OCI-LY7 (cell line): ENCODE data around the gene BTBD6. TPM values are rescaled to one million over a fixed set of nuclear protein-coding genes. Genes with fewer than 3 reads are reported as not detected.

ENCODE experiments used
- BruUV-seq: library from RNA; stranded (reverse); fragments of 400-500 nt; replicated peaks from 2 replicates; lab custom pipeline; 2021; lab: Mats Ljungman, UMichigan
- CTCF ChIA-PET: fragments of 300-600 bp; sonication (Branson Sonifier 250); formaldehyde crosslinking; loops from one replicate; lab custom pipeline; 2022; ENCODE audit warnings: antibody characterized with exemption; ENCODE audit not compliant: unreplicated experiment; lab: Charles Lee
- POLR2A ChIA-PET: fragments of 300-600 bp; sonication (Branson Sonifier 250); formaldehyde crosslinking; loops from one replicate; lab custom pipeline; 2022; ENCODE audit warnings: antibody characterized with exemption; lab: Charles Lee
- DNase-seq: peaks from one replicate; pipeline ENCODE4 v3.0.0-alpha.2; 2015; ENCODE audit warnings: low spot score
- H2AFZ ChIP-seq: fragments of 200-600 bp; sonication (generic), shearing (Covaris generic); 2 replicates; pipeline ENCODE4 v1.6.1; 2014; ENCODE audit warnings: mild to moderate bottlenecking, antibody characterized with exemption, low read length, moderate library complexity
- H3K27ac ChIP-seq: fragments of 200-600 bp; sonication (generic); 2 replicates; pipeline ENCODE4 v1.5.1; 2014; ENCODE audit warnings: mixed run types, low read depth, mild to moderate bottlenecking, moderate library complexity, low read length, inconsistent platforms; ENCODE audit not compliant: poor library complexity, severe bottlenecking
- H3K36me3 ChIP-seq: fragments of 200-600 bp; sonication (generic); 2 replicates; pipeline ENCODE4 v1.6.1; 2014; ENCODE audit warnings: mild to moderate bottlenecking, antibody characterized with exemption, low read length, moderate library complexity, mixed read lengths; ENCODE audit not compliant: insufficient read depth
- H3K4me1 ChIP-seq: fragments of 200-600 bp; sonication (generic); 2 replicates; pipeline ENCODE4 v1.5.1; 2014; ENCODE audit warnings: mild to moderate bottlenecking, low read length; ENCODE audit not compliant: insufficient read depth, poor library complexity, severe bottlenecking
- H3K4me2 ChIP-seq: fragments of 200-600 bp; sonication (generic); 2 replicates; pipeline ENCODE4 v1.6.1; 2014; ENCODE audit warnings: mild to moderate bottlenecking, low read length
- H3K4me3 ChIP-seq: fragments of 200-600 bp; sonication (generic); 2 replicates; pipeline ENCODE4 v1.5.1; 2014; ENCODE audit warnings: mild to moderate bottlenecking, low read depth, low read length; ENCODE audit not compliant: poor library complexity, severe bottlenecking
- H3K79me2 ChIP-seq: fragments of 200-600 bp; sonication (generic); 2 replicates; pipeline ENCODE4 v1.6.1; 2016; ENCODE audit warnings: low read depth, mild to moderate bottlenecking, low read length, moderate library complexity, mixed read lengths; ENCODE audit not compliant: insufficient read depth
- H3K9me2 ChIP-seq: fragments of 200-600 bp; sonication (generic); 2 replicates; pipeline ENCODE4 v1.6.1; 2016; ENCODE audit warnings: mild to moderate bottlenecking, low read length, mixed read lengths; ENCODE audit not compliant: insufficient read depth
- H3K9me3 ChIP-seq: fragments of 200-600 bp; sonication (generic); 2 replicates; pipeline ENCODE4 v1.6.1; 2014; ENCODE audit warnings: mild to moderate bottlenecking, mixed run types, low read length, mixed read lengths
- H4K20me1 ChIP-seq: fragments of 200-600 bp; sonication (generic); 2 replicates; pipeline ENCODE4 v1.6.1; 2014; ENCODE audit warnings: mild to moderate bottlenecking, antibody characterized with exemption, low read length, moderate library complexity, mixed read lengths; ENCODE audit not compliant: insufficient read depth
- CTCF ChIP-seq: fragments of 200-600 bp; sonication (generic); conservative IDR thresholded peaks from 2 replicates; pipeline ENCODE4 v1.5.1; 2014; ENCODE audit warnings: mild to moderate bottlenecking, antibody characterized with exemption, low read length, moderate library complexity, mixed read lengths
- EZH2phosphoT487 ChIP-seq: fragments of 200-600 bp; sonication (generic); IDR thresholded peaks from 2 replicates; pipeline ENCODE4 v1.6.1; 2018; ENCODE audit warnings: low read depth, borderline replicate concordance, mild to moderate bottlenecking, mixed run types, antibody characterized with exemption, low read length, moderate library complexity, mixed read lengths
- intact Hi-C: fragments of 100-400 bp; cut with micrococcal nuclease; formaldehyde crosslinking; loops from one replicate; pipeline ENCODE4 v1.10.0; 2022; ENCODE audit not compliant: unreplicated experiment
- total RNA-seq, 2 experiments: library from RNA; depleted of rRNA in 1 of 2; stranded (reverse); fragments of >200 nt in 1 of 2; shearing (Covaris generic) in 1 of 2; gene quantifications; 2 replicates each; pipeline ENCODE4 v1.2.3, GENCODE V29; 2014 to 2022

Gene BTBD6
- total RNA-seq, 2 experiments from 2014 or later, result 5.7 to 27.9 TPM

DNA sequence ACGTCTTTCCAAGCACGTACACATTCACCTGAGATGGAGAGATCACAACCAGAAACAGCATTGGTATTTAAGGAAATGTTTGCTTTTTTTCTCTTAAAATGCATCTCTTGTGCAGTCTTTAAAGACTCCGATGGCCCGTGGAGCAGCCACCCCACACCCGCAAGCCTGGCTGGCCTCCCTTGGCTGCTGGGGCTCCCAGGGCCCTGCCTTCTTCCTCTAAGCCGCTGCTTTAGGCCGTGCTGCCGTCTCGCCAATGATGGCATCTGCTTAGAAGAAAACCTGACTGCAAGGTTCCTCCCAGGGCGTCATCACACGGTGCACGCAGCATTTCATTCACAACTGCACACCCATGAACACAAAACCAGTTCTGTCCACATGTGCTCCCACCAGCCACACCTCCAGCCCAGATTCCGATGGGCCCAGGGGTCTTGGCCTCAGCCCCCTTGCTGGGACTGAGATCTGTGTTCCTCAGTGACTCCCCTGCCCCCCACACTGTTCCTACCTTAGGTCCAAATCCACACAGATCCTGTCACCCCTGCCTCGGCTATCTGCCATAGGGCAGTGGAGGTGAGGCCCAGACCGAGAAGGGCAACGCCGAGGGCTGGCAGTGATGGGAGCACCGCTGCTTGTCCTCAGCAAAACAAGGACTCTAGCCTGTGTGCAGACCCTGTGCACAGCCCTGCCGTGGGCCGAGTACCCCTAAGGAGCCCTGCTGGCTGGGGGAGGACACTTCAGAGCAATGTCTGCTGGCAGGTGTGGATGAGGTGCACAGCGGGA lies 4.4 kb downstream of the BTBD6 start:
- no peaks in the 10 kb centered on the region for H3K79me2 ChIP-seq
- no TSS peak for BruUV-seq
- no peaks in the 10 kb centered on the region for H3K9me2 ChIP-seq
- no peak overlapping the region for H3K27ac ChIP-seq
- no peaks in the 10 kb centered on the region for H3K36me3 ChIP-seq
- H3K4me1 ChIP-seq, result peaks cover 13% of the 10 kb centered on the region
- H2AFZ ChIP-seq, result no peak overlapping the region
- no peak for TF ChIP-seq CTCF
- intact Hi-C loops, result no loop called here
- no peak for DNase-seq
- H3K9me3 ChIP-seq, result no peaks in the 10 kb centered on the region
- H3K4me3 ChIP-seq, result no peak overlapping the region
- no peaks in the 10 kb centered on the region for H4K20me1 ChIP-seq
- H3K4me2 ChIP-seq, result no peak overlapping the region
- CTCF ChIA-PET, result no interaction called here
- POLR2A ChIA-PET, result no interaction called here

DNA sequence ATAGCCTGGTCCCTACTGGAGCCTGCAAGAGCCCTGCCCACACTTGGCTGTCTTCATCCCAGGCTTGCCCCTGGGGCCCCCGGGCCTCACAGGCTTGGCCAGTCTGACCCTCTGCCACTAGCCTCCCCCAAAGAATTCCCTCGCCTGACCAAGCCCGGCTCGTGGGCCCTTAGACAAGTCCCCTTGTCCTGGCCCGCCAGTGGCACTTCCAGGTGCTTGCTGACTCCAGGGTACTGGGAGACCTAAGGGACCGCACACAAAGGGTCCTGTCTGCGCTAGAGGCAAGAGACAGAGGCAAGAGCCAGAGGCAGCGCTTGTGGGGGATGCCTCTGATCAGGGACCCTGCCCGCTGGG lies 5.0 kb downstream of the BTBD6 start:
- intact Hi-C loops, result no loop called here
- BruUV-seq, result no TSS peak
- H3K4me1 ChIP-seq, result peaks cover 10% of the 10 kb centered on the region
- H3K4me3 ChIP-seq, result no peak overlapping the region
- no peaks in the 10 kb centered on the region for H3K9me3 ChIP-seq
- no peaks in the 10 kb centered on the region for H3K9me2 ChIP-seq
- POLR2A ChIA-PET, result no interaction called here
- no peaks in the 10 kb centered on the region for H4K20me1 ChIP-seq
- H2AFZ ChIP-seq, result no peak overlapping the region
- H3K4me2 ChIP-seq, result no peak overlapping the region
- CTCF ChIA-PET, result no interaction called here
- TF ChIP-seq CTCF (no peak), EZH2phosphoT487 (no peak)
- H3K79me2 ChIP-seq, result no peaks in the 10 kb centered on the region
- H3K36me3 ChIP-seq, result no peaks in the 10 kb centered on the region
- H3K27ac ChIP-seq, result no peak overlapping the region
- DNase-seq, result no peak

DNA sequence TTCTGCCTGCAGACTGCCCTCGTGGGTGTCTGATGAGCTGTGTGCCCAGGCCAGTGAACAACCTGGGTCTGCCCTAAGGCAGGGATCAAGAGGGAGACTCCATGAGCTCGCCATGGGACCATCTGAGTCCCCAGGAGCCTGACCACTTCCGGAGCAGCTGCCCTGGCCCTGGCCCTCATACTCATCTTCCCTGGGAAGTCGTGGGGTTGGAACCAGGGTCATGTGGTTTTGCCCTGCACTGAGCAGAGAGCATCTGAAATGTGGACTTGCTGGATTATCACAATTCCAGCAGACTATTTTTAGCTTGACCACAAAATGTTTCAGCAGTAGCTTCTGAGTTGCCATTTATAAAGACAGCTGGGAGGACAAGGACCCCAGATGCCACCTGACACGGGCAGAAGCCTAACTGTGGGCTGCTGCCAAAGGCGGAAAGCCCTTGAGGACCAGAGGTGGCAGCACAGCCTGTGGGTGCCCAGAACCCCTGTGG lies 6.7 kb downstream of the BTBD6 start:
- no peak overlapping the region; the same call in 1 of the 2 replicates for H3K4me2 ChIP-seq
- POLR2A ChIA-PET, result no interaction called here
- no peak overlapping the region for H3K4me3 ChIP-seq
- peaks cover 10% of the 10 kb centered on the region for H3K4me1 ChIP-seq
- no peak overlapping the region for H2AFZ ChIP-seq
- H4K20me1 ChIP-seq, result no peaks in the 10 kb centered on the region
- no peaks in the 10 kb centered on the region for H3K9me2 ChIP-seq
- CTCF ChIA-PET, result no interaction called here
- BruUV-seq, result no TSS peak
- intact Hi-C loops, result no loop called here
- H3K36me3 ChIP-seq, result no peaks in the 10 kb centered on the region
- DNase-seq, result no peak
- TF ChIP-seq CTCF (no peak), EZH2phosphoT487 (no peak)
- no peaks in the 10 kb centered on the region for H3K9me3 ChIP-seq
- H3K27ac ChIP-seq, result no peak overlapping the region
- no peaks in the 10 kb centered on the region for H3K79me2 ChIP-seq
